GM15510 (cell line): Measurements from ENCODE around the gene GADD45GIP1.

Experiments used
- POLR2A ChIP-seq: IDR thresholded peaks from 3 replicates; pipeline ENCODE4 v1.6.1; 2011; ENCODE audit warnings: borderline replicate concordance; ENCODE audit not compliant: insufficient read length; ENCODE audit errors: extremely low read depth

GADD45GIP1 gene

DNA sequence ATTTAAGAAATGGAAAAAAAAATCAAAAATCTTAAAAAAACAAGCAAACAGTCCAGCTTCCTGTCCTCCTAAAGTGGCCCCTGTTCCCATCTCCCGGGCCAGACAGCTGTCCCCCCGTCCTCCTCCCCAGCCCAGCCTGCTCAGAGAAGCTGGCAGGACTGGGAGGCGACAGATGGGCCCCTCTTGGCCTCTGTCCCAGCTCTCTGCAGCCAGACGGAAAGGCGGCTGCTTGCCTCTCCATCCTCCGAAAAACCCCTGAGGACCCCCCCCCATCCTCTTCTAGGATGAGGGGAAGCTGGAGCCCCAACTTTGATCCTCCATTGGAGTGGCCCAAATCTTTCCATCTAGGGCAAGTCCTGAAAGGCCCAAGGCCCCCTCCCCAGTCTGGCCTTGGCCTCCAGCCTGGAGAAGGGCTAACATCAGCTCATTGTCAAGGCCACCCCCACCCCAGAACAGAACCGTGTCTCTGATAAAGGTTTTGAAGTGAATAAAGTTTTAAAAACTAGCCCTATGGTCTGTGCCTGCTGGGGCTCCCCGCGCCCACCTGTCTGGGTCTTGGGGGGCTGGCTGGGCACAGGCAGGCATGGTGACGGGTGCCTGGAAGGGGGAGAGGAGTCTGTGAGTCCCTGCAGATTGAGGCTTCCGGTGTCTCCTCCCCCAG is 3.8 kb downstream of the GADD45GIP1 start:
- TF ChIP-seq POLR2A: no peak

DNA sequence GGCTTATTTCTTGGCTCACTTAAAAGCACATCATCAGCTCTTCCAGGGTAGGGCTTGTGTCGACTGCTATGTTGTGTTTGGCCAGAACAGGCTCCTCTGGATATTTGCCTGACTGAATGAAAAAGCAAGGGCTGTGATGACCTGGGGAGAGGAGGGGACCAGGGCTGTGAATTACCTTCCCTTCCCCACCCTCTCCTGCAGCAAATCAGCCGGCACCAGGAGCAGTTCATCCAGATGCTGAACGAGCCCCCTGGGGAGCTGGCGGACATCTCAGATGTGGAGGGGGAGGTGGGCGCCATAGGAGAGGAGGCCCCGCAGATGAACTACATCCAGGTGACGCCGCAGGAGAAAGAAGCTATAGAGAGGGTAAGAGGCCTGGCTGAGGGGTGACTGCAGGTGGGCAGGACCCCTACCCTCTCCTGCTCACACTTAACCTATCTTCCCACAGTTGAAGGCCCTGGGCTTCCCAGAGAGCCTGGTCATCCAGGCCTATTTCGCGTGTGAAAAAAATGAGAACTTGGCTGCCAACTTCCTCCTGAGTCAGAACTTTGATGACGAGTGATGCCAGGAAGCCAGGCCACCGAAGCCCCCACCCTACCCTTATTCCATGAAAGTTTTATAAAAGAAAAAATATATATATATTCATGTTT is 4.4 kb downstream of the GADD45GIP1 start:
- no peak for TF ChIP-seq POLR2A

DNA sequence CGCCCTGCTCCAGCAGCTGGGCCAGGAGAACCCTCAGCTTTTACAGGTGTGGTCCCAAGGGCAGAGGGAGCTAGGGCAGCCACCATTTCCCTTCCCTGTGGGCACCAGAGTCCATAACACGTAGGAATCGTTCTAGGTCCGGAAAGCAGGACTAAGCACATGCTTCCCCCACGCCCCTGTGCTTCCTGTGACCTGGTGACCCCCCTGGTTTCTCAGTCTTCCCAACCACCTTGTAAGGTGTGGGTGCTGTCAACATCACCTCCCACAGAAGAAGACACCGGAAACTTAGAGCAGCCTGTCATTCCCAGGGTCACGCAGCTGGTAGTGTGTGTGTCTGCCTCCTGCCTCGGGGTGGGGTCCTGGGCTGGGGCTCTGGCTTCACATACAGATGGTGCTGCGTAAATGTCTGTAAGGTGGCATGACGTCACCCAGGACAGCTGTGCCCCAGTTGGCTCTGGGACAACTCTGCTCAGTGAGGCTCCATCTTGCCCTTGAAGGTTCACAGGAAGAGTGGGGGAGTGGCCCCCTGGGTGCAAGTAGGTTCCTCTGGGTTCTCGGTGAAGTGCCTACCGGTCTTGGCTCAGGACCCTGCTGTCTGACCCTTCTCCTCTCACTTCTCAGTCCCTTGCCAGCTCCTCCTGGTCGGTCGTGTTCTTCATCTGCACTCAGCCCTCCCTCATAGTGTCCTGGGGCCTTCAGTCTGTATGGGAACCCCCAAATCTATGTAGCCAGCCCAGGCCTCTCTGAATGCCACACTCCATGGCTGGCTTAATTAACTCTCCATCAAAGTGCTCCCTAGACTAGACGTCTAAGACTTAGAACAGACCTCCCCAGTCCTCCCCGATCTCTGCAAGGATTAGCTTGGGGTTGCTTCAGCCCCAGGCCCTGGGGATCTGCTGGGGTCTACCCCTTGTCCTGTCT is 7.4 kb downstream of the GADD45GIP1 start:
- TF ChIP-seq POLR2A: no peak

DNA sequence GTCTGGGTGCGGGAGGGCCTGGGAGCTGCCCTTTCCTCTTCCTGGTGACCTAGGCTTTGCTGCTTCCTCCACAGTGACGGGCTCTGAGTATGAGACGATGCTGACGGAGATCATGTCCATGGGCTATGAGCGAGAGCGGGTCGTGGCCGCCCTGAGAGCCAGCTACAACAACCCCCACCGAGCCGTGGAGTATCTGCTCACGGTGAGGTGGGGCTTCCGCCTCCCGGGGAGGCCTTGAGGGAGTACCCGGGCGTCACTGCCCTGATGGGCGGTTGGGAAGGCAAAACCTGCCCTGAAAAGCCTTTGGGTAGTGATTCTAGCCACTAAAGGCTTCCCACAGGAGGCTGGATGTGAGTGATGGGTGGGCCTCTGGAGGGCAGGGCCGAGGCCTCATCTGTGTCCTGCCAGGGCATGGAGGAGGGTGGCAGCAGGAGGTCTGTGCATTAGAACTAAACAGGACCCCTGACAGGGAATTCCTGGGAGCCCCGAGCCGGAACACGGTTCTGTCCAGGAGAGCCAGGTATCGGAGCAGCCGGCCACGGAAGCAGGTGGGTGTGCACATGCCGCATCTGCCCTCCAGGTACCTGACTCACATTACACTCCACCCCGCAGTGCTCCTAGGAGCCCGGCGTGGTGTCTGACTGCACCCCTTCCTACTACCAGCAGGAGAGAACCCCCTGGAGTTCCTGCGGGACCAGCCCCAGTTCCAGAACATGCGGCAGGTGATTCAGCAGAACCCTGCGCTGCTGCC is 8.2 kb downstream of the GADD45GIP1 start:
- no peak for TF ChIP-seq POLR2A

DNA sequence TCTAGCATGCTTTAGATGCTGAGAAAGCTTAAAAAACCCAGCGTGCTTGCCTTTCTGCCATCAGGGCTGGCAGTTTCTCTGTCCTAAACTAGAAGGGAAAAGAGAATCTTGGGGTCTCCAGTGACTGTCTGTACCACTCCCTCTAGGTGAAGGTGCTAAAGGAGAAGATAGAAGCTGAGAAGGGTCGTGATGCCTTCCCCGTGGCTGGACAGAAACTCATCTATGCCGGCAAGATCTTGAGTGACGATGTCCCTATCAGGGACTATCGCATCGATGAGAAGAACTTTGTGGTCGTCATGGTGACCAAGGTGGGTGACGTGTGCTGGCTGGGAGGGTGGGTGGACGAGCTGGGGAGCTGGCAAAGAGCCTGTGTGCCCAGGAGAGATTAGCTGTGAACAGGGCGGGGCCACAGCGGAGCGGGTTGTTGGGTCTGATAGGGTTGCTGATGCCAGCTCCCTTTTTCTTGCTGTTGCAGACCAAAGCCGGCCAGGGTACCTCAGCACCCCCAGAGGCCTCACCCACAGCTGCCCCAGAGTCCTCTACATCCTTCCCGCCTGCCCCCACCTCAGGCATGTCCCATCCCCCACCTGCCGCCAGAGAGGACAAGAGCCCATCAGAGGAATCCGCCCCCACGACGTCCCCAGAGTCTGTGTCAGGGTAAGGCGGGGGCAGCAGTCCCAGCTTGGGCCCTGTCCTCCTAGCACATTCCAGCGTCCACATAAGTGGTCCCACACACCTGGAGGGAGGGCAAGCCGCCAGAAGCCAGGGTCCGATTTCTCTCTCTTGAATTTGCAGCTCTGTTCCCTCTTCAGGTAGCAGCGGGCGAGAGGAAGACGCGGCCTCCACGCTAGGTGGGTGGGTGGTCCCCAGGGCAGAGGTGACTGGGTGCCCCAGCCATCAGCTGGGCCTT is 9.1 kb downstream of the GADD45GIP1 start:
- peak; percentile 11 for TF ChIP-seq POLR2A

DNA sequence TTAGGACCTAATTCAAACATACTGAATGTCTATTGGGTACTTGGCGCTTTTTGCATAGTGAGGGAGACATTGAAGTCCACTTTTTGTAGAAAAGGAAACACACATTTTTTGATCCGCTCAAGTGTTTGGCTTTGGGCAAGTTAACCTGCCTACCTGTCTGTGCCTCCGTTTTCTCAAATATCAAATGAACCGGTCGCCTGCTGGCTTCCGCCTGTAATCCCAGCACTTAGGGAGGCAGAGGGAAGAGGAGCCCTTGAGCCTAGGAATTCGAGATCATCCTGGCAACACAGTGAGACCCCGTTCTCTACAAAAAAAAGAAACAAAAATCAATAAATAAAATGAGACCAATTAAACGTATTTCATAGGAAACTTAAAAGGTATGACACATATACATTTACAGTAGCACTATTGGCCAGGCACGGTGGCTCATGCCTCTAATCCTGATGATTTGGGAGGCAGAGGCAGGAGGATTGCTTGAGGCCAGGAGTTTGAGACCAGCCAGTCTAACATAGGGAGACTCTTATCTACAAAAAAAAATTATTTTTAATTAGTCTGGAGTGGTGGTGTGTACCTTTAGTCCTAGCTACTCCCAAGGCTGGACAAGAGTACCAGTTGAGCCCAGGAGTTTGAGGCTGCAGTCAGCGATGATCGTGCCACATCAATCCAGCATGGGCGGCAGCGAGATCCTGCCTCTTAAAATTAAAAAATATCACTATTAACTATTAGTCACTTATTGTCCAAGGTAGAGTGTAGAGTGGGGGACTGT is 10.1 kb downstream of the GADD45GIP1 start:
- no peak for TF ChIP-seq POLR2A

DNA sequence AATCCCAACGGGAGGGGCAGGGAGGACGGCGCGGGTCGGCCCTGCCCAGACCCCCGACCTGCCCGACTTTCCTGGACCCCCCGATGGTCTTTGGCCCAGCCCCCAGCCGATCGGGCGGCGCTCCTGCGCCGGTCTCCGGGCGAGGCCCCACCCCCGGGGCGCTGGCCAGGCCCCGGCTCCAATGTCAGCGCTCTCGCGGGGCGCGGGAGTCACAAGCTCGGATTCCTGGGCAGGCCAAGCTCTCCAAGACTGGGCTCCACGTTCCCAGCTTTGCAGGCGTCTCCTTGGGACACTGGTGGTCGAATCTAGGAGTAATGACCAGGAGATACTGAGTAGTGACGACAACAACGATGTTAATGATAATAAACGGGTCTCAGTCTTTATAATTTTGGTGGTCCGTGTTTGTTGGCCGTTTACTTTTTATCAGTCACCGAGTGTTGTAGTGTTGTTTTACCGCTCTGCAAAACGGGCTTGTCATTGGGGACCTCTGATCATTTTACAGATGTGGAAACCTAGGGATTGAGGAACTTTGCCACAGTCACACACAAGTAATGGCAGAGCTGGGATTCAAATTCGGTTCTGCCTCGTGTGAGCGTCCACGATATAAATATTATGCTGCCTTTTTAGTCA is 10.8 kb downstream of the GADD45GIP1 start:
- no peak for TF ChIP-seq POLR2A

DNA sequence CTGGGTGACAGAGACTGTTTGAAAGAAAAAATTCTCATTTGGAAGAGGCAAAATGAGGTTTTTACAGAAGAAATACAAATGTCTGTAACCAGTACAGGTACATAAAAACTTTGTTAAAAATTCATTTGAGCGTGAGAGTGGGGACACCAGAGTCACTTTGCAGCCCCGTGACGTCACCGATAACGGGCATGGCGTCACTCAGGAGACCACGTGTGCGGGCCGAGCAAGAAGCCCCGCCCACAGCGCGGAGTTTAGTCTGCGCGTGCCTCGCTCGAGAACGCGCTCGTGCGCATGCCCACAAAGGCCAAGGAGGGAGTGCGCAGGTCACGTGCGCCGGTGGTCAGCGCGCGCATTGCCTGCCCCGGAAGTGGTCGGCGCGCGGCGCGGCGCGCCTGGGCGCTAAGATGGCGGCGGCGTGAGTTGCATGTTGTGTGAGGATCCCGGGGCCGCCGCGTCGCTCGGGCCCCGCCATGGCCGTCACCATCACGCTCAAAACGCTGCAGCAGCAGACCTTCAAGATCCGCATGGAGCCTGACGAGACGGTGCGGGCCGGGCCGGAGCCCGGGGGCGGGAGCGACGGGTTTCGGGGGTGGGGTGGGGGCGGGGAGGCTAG is 11.4 kb downstream of the GADD45GIP1 start, which contains the start of gene RAD23A:
TSS of gene RAD23A (plus strand) at position 384 of the 613 bp plus-strand sequence. CDS start at position 471, 87 bp downstream.
- peak; percentile 96 for TF ChIP-seq POLR2A

DNA sequence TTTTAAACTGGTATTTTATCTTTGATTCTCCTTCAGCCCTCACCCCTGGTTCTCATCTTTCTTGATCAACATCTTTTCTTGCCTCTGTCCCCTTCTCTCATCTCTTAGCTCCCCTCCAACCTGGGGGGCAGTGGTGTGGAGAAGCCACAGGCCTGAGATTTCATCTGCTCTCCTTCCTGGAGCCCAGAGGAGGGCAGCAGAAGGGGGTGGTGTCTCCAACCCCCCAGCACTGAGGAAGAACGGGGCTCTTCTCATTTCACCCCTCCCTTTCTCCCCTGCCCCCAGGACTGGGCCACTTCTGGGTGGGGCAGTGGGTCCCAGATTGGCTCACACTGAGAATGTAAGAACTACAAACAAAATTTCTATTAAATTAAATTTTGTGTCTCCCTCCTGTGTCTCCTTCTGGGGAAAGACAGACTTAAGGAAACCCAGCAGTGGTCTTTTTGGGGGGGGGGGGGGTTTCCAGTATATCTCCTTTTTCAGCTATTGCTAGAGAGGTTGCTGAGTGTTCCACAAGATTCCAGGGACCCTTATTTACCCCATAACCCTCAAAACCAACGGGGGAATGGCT is 12.8 kb downstream of the GADD45GIP1 start:
- no peak for TF ChIP-seq POLR2A

DNA sequence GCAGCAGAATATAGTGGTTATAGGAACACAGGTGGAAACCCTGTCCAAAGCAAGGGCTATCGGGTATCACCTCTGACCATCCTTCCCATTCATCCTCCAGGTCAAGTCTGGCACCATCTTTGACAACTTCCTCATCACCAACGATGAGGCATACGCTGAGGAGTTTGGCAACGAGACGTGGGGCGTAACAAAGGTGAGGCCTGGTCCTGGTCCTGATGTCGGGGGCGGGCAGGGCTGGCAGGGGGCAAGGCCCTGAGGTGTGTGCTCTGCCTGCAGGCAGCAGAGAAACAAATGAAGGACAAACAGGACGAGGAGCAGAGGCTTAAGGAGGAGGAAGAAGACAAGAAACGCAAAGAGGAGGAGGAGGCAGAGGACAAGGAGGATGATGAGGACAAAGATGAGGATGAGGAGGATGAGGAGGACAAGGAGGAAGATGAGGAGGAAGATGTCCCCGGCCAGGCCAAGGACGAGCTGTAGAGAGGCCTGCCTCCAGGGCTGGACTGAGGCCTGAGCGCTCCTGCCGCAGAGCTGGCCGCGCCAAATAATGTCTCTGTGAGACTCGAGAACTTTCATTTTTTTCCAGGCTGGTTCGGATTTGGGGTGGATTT is 13.5 kb downstream of the GADD45GIP1 start:
- TF ChIP-seq POLR2A: no peak

DNA sequence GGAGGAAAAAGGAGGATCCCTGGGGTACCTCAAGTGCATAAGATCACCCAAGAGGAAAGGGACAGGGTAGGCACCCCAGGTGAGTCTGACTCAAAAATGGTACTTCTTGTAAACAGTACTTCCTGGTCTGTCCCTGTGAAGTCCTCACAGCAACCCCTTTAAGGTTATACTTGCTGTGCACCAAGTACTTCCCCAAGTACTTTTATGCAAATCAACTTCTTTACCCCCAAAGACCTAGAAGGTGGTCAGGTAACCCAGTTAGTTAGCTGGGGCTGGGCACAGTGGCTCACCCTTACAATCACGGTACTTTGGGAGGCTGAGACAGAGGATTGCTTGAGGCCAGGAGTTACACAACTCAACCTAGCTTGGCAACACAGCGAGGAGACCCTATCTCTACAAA is 16.1 kb downstream of the GADD45GIP1 start:
- TF ChIP-seq POLR2A: no peak
